ENCODE data around the gene AKNA.
A peak's percentile ranks its signal among the peaks of the same experiment; 100 is the strongest.

AKNA gene

GRCh38 chr9:114373960-114374730 is 13.6 kb downstream of the AKNA start:
- DNase-seq, result no peak

DNA sequence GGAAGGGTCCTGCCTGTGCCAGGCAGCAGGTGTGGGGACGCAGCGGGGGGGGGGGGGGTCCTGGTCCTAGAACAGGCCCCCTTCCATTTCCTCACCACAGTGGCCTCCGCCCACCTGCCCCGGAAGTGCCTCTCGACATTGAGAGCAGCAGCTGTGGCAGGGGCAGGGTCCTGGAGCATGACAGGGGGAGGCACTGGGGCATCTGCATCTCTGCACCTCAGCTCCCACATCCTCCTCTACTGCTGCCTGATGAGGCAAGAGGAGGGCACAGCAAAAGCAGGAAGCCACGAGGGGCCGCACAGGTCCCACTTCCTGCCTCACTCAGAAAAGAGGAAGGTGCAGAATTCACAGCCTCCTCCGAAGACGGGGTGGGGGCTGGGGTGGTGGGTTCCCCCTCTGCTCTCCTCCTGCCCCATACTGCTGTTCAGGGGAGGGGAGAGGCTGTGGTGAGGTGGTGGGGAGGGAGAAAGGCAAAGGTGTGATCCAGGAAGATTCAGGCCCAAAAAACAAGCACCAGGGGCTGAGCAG is 14.8 kb downstream of the AKNA start:
- peak; percentile 91 for DNase-seq

- DNase-seq, result peak; percentile 80
Measured at GRCh38 chr9:114371973-114372917, 15.5 kb downstream of the AKNA start.

DNA sequence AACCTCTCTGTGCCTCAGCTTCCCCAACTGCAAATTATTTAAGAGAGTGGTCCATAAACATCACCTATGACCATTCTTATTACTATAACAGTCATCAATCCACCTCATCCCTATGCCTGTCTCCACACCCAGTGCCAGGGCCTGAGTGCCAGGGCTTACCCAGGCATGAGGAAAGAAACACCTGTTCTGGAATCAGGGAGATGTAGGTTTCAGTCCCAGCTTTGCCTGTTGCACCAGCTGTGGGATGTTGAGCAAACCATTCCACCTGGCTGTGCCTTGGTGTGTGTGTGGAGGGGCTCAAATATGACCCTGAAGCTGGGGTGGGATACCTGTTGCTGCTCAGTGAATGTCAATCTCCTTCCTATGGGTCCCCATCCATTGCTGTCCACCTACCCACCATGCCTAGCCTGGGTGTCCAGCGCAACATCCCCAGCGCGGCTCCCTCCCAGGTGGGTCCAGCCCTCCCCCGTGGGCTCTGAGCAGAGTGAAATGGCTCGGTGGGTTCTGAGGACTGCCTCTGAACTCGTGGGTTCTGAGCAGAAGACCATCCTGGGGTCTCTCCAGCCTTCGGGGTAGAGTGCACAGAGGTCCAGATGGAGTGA is 16.3 kb downstream of the AKNA start:
- DNase-seq, result no peak

DNA sequence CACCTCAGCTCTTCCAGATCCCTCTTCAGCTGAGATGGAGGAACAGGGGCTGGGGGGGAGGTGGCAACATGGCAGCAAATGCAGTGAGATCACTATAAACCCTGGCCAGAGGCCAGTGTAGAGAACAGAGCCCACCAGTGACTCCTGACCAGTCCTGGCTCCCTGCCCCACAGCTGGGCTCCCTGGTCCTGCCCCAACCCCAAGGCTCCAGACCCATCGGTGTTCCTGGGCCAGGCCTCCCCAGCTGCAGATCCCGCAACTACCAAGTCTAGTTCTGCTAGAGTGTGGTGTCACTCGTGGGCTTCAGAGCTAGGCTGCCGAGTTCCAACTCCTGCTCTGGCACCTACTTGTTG is 16.8 kb downstream of the AKNA start:
- DNase-seq, result no peak

DNA sequence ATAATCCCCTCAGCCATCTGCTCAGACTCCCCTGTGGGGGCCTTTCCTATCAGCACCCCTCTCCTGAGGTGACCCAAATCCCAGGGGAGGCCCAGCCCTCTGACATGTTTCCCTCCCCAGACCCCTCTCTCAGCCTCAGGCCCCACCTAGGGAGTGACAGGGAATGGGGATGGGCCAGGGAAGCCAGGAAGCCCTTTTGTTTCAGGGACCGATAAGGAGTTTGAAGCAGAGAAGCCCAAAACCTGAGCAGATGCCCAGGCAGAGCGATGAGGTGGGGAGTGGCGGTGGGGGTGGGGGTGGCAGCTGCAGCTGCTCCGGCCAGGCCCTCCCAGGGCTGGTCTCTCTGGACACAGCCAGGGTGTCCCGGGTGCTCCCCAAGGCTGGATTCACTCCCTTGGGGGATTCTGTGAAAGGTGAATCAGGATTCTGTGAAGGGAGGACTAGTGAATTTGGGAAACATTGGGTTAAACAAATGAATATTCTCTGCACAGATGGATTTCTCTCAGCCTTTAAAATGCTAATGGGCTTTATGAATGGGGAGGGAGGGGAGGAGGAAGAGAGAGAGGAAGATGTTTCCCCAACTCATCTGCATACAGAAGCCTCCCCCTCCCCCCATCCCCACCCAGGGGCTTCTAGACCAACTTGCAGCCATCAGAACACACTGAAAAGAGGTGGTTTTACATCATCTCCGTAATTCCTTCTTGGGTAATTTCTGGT is 17.4 kb downstream of the AKNA start:
- DNase-seq, result no peak

DNA sequence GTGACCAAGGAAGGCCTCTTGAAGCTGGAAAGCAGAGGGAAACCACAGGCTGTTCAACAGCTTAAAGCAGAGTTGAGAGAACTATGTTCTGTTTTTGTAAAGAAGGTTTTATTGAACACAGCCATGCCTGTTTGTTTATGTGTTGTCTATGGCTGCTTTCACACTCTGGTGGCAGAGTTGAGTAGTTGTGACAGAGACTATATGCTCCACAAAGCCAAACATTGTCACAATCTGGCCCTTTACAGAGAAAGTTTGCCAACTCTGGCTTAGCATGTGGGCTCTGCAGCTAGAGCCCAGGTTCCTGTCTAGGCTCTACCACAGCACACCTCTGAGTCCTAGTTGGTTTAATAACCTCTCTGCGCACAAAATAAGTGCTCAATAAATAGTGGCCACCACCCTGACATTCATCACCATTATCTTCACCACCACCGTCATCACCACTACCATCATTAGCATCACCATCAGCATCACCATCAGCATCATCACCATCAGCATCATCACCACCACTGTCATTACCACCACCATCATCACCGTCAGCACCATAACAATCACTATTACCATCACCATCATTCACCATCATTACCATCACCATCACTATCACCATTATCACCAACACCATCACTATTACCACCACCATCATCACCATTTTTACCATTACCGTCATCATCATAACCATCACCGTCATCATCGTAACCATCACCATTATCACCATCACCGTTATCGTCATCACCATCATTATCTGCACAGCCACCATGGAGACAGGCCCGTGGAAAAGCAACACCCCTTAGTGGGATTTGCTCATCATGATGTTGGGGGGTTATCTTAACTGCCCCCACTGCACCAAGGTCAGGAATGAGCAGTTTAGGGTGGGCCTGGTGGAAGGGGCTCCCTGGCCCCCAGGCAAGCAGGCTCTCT is 18.3 kb downstream of the AKNA start:
- DNase-seq, result no peak

- DNase-seq, result no peak
Measured at GRCh38 chr9:114367772-114368569, 19.8 kb downstream of the AKNA start.

DNA sequence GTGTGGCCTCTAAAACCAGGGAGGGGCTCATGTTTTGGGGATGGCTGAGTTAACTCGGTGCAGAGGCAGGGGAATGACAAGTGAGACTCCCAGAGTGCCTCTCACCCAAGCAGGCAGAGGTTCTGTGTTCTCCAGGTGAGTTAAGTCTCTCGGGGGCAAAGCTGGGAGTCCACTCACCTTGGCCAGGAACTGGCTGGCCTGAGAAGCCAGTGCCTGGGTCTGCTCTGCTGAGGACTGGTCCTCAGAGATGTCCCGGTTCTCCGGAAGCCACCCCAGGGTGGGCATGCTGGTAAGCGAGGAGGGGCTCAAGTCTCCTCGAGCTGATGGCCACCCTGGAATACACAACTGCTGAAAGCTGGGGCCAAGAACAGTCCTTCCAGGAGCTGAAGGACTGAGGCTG is 20.4 kb downstream of the AKNA start:
- no peak for DNase-seq

DNA sequence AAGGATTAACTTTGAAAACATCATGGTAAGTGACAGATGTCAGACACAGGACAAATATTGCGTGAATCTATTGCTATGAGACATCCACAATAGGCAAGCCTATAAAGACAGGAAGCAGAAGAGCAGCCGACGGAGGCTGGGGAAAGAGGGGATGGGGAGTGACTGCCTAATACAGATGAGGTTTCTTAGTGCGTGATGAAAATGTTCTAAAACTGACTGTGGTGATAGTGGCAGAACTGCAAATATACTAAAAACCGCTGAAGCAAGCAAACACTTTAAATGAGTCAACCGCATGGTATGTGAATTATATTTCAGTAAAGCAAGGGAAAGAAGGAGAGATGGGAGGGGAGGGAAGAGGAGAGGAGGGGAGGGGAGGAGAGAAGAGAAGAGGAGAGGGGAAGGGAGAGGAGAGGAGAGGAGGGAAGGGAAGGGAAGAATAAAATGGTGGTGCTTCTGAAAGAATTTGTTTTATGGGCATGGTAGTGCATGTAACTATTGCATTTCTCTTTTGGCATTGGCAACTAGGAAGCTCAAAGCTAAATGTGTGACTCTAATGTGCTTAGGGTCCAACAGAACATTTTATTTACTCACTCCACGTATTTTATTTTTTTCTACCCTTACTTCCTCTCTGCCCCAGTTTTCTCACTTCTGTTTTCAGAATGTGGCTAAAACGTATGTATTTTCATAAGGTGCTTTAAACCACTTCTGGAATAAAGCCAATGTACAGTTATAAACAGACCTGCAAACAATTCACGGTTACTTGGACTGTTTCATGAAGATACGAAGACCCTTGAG is 21.3 kb downstream of the AKNA start:
- no peak for DNase-seq

- DNase-seq, result no peak
Measured at GRCh38 chr9:114365194-114365593, 22.6 kb downstream of the AKNA start.

DNA sequence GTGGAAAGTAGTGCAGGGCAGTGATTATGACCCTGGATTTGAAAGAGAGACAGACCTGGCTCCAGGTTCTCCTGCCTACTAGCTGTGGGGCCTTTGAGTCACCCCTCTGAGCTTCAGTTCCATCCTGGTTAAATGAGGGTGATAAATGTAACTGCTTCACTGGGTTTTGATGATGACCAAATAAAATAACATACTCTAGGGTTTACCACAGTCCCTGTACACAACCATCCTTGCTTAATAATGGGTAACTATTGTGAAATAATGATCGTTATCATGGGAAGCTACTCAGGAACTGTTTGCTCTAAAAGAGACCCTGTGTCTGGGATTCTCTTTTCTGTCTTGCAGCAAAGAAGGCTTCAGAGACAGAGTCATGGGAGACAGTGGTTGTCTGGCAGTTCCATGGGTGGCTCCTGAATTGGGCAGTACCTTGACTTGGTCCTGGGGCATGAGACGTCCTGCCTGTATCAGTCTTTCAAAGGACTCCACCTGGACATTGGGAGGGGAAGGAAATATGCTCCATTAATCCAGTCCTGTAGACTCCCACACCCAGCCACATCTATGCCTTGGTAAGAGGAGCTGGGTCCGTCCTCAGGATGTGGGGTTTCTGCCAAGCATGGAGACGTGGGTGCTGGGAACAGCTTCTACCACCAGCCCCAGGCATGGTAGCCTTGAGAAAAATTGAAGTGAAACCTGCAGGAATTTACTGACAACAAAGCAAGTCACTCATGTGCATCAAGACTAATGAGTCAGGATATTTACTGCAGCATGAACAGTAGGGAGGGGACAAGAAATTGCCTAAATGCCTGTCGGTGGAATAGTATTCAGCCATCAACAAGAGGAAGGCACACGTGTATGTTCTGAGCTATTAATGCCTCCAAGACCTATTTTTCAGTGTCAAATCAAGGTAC is 23.4 kb downstream of the AKNA start:
- DNase-seq, result no peak

GRCh38 chr9:114363424-114363823 is 24.4 kb downstream of the AKNA start:
- peak; percentile 69 for DNase-seq

DNA sequence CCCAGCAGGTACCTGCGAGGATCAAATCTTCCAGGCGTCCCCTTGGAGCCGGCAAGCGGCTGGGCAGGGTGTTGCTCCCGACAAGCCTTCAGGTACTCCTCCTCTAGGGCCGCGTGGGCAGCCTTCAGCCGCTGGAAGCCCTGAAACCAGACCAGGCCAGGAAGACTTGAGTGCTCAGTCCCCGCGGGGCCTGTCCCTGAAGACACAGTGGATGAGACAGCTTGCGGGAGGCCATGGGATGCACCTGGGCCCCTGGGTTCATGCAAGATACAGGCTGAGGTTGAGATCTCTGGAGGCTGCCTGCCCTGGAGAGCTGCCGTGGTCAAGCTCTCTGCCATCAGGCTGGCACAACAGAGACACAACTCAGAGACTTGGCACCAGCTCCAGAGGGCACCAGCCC is 25.4 kb downstream of the AKNA start:
- DNase-seq, result no peak

DNA sequence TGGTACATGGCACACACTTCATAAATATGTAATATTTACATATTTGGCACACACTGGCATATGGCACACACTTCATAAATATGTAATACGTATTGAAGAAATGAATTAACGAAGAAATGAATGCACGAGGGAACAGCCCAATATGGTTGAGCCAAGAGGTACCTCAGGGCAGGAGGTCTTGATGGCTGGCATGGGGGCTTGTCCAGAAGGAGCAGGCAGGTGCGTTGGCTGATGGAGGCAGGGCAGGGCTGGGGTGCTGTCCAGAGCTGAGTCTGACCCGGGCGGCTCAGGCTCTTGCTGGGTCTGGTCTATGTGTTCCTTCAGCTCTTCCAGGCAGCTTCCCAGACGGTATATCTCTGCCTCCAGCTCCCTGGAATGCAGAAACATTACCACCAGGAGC is 26.2 kb downstream of the AKNA start:
- no peak for DNase-seq

DNA sequence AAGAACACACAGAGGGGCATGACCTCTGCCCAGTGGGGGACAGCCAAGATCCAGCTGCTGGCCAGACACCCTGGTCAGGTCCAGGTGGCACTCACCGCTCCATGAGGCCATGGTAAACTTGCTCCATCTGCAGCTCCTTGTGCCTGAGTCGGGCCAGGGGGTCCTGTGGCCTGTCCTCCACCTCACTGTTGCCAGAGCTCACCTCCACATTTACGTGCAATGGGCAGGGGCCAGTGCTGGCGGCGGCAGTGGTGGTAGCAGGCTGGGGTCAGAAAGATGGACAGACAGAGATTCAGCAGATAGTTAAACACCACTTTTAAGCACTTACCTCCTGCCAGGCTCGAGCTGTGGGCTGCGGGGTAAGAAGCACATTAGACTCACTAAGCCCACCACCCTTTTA is 28.0 kb downstream of the AKNA start:
- DNase-seq, result no peak

- no peak for DNase-seq
Measured at GRCh38 chr9:114357911-114358328, 29.9 kb downstream of the AKNA start.

- DNase-seq, result no peak
Measured at GRCh38 chr9:114357360-114357759, 30.4 kb downstream of the AKNA start.

DNA sequence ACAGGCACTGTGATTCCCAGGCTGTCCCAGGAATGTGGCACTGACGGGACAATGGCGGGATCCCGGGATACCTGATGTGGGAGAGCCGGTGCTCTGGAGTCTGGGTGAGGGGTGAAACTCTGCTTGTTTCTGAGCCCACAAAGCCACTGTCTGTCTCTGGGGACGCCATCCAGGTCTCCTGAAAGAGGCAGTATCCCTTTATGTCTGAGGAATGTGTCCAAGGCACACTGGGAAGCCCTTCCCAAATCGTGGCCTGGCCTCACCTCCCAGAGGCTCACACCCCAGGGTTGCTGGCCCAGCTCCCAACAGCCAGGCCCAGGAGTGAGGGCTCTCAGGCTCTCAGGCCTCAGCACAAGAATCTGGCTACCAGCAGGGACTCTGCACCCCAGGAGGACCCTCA is 31.0 kb downstream of the AKNA start:
- DNase-seq, result no peak
